Suprapubic skin (tissue), 3 donors: Measurements from ENCODE around the gene UBE2O.

Source experiments
- POLR2AphosphoS5 ChIP-seq, 3 donors: sonication (generic); formaldehyde crosslinking; IDR thresholded peaks; one replicate each; pipeline ENCODE4 v1.6.1; 2017; ENCODE audit warnings: antibody characterized with exemption in 3 of 3
- TF ChIP-seq, protein P1 (sequence below), 2 donors: fragments of 200-600 bp in 1 of 2; fragments of 450-650 bp in 1 of 2; sonication (generic) in 1 of 2; IDR thresholded peaks; one replicate each; pipeline ENCODE4 v1.5.1; 2016 to 2019; ENCODE audit warnings: antibody characterized with exemption in 2 of 2, mild to moderate bottlenecking in 1 of 2, moderate library complexity in 1 of 2

DNA sequence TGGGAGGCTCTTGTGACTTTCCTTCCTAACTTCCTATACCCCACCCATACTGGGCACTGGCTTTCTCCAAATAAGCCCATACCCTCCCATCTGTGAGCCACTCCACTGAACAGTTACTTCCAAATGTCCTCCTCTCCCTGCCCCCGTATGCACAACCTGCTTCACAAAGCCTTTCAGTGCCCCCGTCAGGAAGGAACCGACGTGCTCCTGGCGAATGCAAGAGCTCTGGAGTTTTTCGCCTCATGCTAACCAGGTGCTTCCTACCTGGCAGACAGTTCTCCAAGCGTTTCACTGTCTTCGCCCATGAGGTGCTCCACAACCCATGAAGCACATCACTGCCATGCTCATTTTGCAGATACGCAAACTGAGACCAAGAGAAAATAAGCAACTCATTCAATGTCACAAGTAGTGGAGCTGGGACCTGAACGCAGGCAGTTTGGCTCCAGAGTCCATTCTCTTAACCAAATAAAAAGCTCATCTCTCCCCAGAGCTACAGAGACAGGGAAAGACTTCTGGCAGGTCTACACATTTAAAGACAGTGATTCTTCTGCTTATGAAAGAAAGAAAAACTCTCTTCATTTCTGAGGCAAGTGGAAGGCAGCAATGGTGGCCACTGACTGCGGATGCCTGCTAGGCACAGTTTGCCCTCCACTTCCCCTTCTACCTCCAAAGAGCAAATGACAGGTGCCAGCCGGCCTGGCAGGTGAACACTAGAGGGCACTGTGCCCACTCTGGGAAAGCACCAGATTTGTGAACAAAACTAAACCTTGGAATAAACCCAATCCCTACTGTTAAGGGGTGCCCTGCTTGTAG lies 44.7 kb downstream of the UBE2O start:
- TF ChIP-seq, protein P1, sequence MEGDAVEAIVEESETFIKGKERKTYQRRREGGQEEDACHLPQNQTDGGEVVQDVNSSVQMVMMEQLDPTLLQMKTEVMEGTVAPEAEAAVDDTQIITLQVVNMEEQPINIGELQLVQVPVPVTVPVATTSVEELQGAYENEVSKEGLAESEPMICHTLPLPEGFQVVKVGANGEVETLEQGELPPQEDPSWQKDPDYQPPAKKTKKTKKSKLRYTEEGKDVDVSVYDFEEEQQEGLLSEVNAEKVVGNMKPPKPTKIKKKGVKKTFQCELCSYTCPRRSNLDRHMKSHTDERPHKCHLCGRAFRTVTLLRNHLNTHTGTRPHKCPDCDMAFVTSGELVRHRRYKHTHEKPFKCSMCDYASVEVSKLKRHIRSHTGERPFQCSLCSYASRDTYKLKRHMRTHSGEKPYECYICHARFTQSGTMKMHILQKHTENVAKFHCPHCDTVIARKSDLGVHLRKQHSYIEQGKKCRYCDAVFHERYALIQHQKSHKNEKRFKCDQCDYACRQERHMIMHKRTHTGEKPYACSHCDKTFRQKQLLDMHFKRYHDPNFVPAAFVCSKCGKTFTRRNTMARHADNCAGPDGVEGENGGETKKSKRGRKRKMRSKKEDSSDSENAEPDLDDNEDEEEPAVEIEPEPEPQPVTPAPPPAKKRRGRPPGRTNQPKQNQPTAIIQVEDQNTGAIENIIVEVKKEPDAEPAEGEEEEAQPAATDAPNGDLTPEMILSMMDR (IDR thresholded peaks at IDR 0.05), result peak; percentile 42 to 75
- TF ChIP-seq POLR2AphosphoS5 (IDR thresholded peaks at IDR 0.05), result no peak
